Activated naive CD4-positive, alpha-beta T cell treated with anti-CD3 and anti-CD28 coated beads, Interleukin-2, amount 50 U/mL, for 24 hours (primary cell): ENCODE results near the gene PLPPR3.
"Not testable (repeated sequence)": the region's sequence is repeated elsewhere in the genome, so short reads cannot be mapped to it uniquely, and the experiment has no call there.

Experiments
- H3K27ac Mint-ChIP-seq: one replicate; pipeline ENCODE4 v1.8.0; 2021; ENCODE audit warnings: mild to moderate bottlenecking, mixed read lengths
- H3K27me3 Mint-ChIP-seq: one replicate; pipeline ENCODE4 v1.8.0; 2021; ENCODE audit warnings: mixed read lengths
- H3K36me3 Mint-ChIP-seq: one replicate; pipeline ENCODE4 v1.8.0; 2021; ENCODE audit warnings: mixed read lengths
- H3K4me1 Mint-ChIP-seq: one replicate; pipeline ENCODE4 v1.8.0; 2021; ENCODE audit warnings: mixed read lengths
- H3K4me3 Mint-ChIP-seq: one replicate; pipeline ENCODE4 v1.8.0; 2021; ENCODE audit warnings: mild to moderate bottlenecking, mixed read lengths
- H3K9me3 Mint-ChIP-seq: one replicate; pipeline ENCODE4 v1.8.0; 2021; ENCODE audit warnings: mixed read lengths

The PLPPR3 gene

GRCh38 chr19:844546-844971 lies 22.8 kb upstream of the PLPPR3 start:
- no peaks in the 10 kb centered on the region for H3K9me3 Mint-ChIP-seq
- no peaks in the 10 kb centered on the region for H3K36me3 Mint-ChIP-seq
- H3K4me1 Mint-ChIP-seq = peaks cover 4% of the 10 kb centered on the region
- H3K27me3 Mint-ChIP-seq = peaks cover 24% of the 10 kb centered on the region
- no peak overlapping the region for H3K27ac Mint-ChIP-seq
- H3K4me3 Mint-ChIP-seq = no peak overlapping the region

DNA sequence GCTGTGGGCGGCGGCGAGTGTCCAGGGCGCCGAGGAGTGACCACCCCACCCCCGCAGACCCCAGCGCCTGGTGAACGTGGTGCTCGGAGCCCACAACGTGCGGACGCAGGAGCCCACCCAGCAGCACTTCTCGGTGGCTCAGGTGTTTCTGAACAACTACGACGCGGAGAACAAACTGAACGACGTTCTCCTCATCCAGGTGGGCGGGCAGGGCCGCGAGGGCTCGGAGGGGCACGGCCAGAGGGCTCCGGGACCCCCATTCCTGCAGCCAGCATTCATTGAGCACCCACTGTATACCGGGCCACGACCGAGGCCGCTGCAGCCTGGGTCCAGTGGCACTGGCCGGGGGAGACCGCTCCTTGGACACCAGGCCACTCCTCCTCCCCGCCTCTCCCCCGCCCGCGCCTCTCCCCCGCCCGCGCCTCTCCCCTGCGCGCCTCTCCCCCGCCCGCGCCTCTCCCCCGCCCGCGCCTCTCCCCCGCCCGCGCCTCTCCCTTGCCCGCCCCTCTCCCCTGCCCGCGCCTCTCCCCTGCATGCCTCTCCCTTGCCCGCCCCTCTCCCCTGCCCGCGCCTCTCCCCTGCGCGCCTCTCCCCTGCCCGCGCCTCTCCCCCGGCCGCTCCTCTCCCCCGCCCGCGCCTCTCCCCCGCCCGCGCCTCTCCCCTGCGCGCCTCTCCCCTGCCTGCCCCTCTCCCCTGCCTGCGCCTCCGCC lies 22.2 kb upstream of the PLPPR3 start:
- peaks cover 23% of the 10 kb centered on the region for H3K27me3 Mint-ChIP-seq
- no peak overlapping the region for H3K4me3 Mint-ChIP-seq
- H3K9me3 Mint-ChIP-seq = no peaks in the 10 kb centered on the region
- H3K36me3 Mint-ChIP-seq = no peaks in the 10 kb centered on the region
- peaks cover 4% of the 10 kb centered on the region for H3K4me1 Mint-ChIP-seq
- no peak overlapping the region for H3K27ac Mint-ChIP-seq

- H3K4me3 Mint-ChIP-seq = no peak overlapping the region
- peaks cover 22% of the 10 kb centered on the region for H3K27me3 Mint-ChIP-seq
- H3K27ac Mint-ChIP-seq = no peak overlapping the region
- H3K4me1 Mint-ChIP-seq = peaks cover 4% of the 10 kb centered on the region
- no peaks in the 10 kb centered on the region for H3K9me3 Mint-ChIP-seq
- no peaks in the 10 kb centered on the region for H3K36me3 Mint-ChIP-seq
These were observed 21.6 kb upstream of the PLPPR3 start for GRCh38 chr19:843180-843835.

GRCh38 chr19:842802-843179 lies 21.0 kb upstream of the PLPPR3 start:
- not testable (repeated sequence) for H3K27ac Mint-ChIP-seq, H3K4me3 Mint-ChIP-seq, H3K36me3 Mint-ChIP-seq, H3K4me1 Mint-ChIP-seq, H3K9me3 Mint-ChIP-seq
- peaks cover 20% of the 10 kb centered on the region for H3K27me3 Mint-ChIP-seq

DNA sequence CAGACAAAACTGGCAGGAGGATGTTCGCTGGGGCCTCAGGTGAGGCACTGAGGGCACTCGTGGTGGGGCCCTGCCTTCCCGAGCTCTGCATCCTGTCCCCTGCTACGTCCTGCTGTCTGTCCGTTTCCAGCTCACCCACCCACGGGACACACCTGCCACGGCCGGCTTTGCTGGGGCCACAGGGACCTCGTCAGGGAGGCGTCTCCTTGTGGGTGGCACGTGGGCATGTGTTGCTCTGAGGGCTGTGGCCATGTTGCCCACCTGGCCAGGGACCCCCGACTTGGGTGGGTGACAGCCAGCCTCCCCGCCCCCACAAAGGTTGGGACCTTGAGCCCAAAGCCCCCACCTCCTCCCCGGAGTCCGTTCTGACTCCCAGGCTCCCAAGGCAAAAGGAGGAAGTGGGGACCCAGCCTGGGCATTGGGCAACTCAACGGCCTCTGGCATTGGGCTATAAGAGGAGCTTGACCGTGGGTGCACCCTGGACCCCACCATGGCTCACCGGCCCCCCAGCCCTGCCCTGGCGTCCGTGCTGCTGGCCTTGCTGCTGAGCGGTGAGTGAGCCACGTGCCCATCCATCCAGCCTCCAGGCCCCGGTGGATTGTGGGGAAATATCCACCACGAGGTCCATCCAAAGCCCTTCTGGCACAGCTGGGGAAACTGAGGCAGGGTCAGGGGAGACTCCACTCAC lies 18.9 kb upstream of the PLPPR3 start, which contains the start of gene PRTN3:
Gene PRTN3 (plus strand): TSS at position 481 of the 688 bp plus-strand sequence. CDS start 10 bp downstream, at position 491.
- Mint-ChIP-seq H3K4me3 (no peak within 1 kb of the TSS), H3K27ac (no peak within 1 kb of the TSS), H3K27me3 (peaks cover 18% of the 10 kb centered on the region), H3K36me3 (no peaks in the 10 kb centered on the region), H3K9me3 (no peaks in the 10 kb centered on the region), H3K4me1 (peaks cover 4% of the 10 kb centered on the region)

- Mint-ChIP-seq H3K27me3 (peaks cover 6% of the 10 kb centered on the region), H3K27ac (no peak overlapping the region), H3K4me1 (no peaks in the 10 kb centered on the region), H3K9me3 (no peaks in the 10 kb centered on the region), H3K36me3 (no peaks in the 10 kb centered on the region), H3K4me3 (no peak overlapping the region)
These were observed 13.6 kb upstream of the PLPPR3 start for GRCh38 chr19:835210-835810.

DNA sequence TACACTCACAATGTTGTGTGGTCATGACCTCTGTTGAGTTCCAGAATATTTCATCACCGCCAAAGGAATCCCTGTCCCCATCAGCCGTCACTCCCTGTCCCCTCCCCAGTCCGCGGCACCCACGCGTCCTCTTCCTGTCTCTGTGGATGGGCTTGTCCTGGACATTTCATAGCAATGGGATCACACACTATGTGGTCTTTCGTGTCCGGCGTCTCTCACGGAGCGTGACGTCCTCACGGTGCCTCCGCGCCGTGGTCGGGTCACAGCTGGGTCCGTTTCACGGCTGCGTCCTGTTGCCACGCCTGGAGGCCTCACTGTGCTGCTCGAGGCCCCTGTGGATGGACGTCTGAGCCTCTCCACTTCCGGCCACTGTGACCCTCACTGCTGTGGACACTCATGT lies 12.5 kb upstream of the PLPPR3 start:
- Mint-ChIP-seq H3K36me3 (no peaks in the 10 kb centered on the region), H3K27me3 (peaks cover 6% of the 10 kb centered on the region), H3K4me1 (no peaks in the 10 kb centered on the region), H3K9me3 (no peaks in the 10 kb centered on the region), H3K27ac (no peak overlapping the region), H3K4me3 (no peak overlapping the region)

GRCh38 chr19:831407-832369 lies 9.9 kb upstream of the PLPPR3 start:
- H3K9me3 Mint-ChIP-seq = no peaks in the 10 kb centered on the region
- no peaks in the 10 kb centered on the region for H3K4me1 Mint-ChIP-seq
- peaks cover 3% of the 10 kb centered on the region for H3K27me3 Mint-ChIP-seq
- H3K27ac Mint-ChIP-seq = no peak overlapping the region
- no peak overlapping the region for H3K4me3 Mint-ChIP-seq
- H3K36me3 Mint-ChIP-seq = no peaks in the 10 kb centered on the region

GRCh38 chr19:829129-829758 lies 7.5 kb upstream of the PLPPR3 start:
- Mint-ChIP-seq H3K27me3 (peaks cover under 1% of the 10 kb centered on the region), H3K4me1 (no peaks in the 10 kb centered on the region), H3K9me3 (no peaks in the 10 kb centered on the region), H3K4me3 (no peak overlapping the region), H3K27ac (no peak overlapping the region), H3K36me3 (no peaks in the 10 kb centered on the region)

DNA sequence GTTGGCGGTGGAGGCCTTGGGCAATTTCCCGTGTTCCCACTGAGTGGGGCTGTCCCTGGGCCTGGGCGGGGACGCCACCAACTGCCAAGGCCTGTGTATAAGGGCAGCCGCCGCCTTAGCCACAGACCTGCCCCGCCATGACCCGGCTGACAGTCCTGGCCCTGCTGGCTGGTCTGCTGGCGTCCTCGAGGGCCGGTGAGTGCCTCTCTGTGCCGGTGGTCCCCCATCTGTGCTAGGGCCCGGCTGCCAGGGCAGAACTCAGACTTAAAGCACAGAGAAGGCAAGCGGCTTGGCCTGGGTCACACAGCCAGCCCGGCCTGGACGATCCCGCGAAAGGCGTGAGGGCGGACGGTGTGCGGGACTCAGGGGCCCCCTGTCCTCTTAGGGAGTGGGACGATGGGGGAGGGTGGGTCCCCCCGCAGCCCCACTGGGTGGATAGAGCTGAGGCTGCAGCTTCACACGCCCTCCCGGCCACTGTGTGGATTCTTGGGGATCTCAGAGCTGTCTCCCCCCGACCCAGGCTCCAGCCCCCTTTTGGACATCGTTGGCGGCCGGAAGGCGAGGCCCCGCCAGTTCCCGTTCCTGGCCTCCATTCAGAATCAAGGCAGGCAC lies 6.1 kb upstream of the PLPPR3 start, which contains the start of gene AZU1:
Gene AZU1 (plus strand): TSS at position 128 of the 612 bp plus-strand sequence. CDS start 10 bp downstream, at position 138.
- H3K4me1 Mint-ChIP-seq = no peaks in the 10 kb centered on the region
- peaks cover 7% of the 10 kb centered on the region for H3K27me3 Mint-ChIP-seq
- H3K27ac Mint-ChIP-seq = no peak within 1 kb of the TSS
- no peaks in the 10 kb centered on the region for H3K36me3 Mint-ChIP-seq
- no peak within 1 kb of the TSS for H3K4me3 Mint-ChIP-seq
- no peaks in the 10 kb centered on the region for H3K9me3 Mint-ChIP-seq

DNA sequence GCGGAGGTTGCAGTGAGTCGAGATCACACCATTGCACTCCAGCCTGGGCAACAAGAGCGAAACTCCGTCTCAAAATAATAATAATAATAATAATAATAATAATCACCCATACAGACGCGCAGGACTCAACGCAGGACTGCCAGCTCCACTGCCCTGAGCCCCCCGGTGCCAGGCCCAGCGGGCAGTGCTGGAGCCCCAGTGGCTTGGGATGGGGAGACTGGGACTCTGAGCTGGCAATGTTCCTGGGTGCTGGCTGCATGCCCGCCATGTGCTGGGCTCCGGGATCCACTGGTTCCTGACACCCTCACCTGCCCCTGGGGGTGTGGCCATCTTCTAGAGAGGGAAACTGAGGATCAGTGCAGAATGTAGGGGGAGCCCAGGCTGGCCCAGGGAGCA lies 5.6 kb upstream of the PLPPR3 start:
- Mint-ChIP-seq H3K36me3 (no peaks in the 10 kb centered on the region), H3K27ac (no peak overlapping the region), H3K4me1 (no peaks in the 10 kb centered on the region), H3K4me3 (no peak overlapping the region), H3K27me3 (peaks cover 7% of the 10 kb centered on the region), H3K9me3 (no peaks in the 10 kb centered on the region)

GRCh38 chr19:825897-826644 lies 4.3 kb upstream of the PLPPR3 start:
- Mint-ChIP-seq H3K27me3 (peaks cover 7% of the 10 kb centered on the region), H3K9me3 (no peaks in the 10 kb centered on the region), H3K4me1 (no peaks in the 10 kb centered on the region), H3K36me3 (no peaks in the 10 kb centered on the region), H3K27ac (no peak overlapping the region), H3K4me3 (no peak overlapping the region)

- H3K27me3 Mint-ChIP-seq = peaks cover 7% of the 10 kb centered on the region
- no peaks in the 10 kb centered on the region for H3K4me1 Mint-ChIP-seq
- H3K9me3 Mint-ChIP-seq = no peaks in the 10 kb centered on the region
- H3K4me3 Mint-ChIP-seq = no peak overlapping the region
- H3K27ac Mint-ChIP-seq = no peak overlapping the region
- H3K36me3 Mint-ChIP-seq = no peaks in the 10 kb centered on the region
These were observed 3.1 kb upstream of the PLPPR3 start for GRCh38 chr19:824885-825284.
